HG02981 (cell line): ENCODE measurements around the gene ALDH3B1.
"Not testable (repeated sequence)": the region's sequence is repeated elsewhere in the genome, so short reads cannot be mapped to it uniquely, and the experiment has no call there.

Experiments used
- ATAC-seq: cut with Tn5 transposase; IDR thresholded peaks from one replicate; pipeline ENCODE4 v1.9.1; 2021; ENCODE audit warnings: mild to moderate bottlenecking, moderate library complexity; ENCODE audit not compliant: unreplicated experiment

The ALDH3B1 gene, protein sequence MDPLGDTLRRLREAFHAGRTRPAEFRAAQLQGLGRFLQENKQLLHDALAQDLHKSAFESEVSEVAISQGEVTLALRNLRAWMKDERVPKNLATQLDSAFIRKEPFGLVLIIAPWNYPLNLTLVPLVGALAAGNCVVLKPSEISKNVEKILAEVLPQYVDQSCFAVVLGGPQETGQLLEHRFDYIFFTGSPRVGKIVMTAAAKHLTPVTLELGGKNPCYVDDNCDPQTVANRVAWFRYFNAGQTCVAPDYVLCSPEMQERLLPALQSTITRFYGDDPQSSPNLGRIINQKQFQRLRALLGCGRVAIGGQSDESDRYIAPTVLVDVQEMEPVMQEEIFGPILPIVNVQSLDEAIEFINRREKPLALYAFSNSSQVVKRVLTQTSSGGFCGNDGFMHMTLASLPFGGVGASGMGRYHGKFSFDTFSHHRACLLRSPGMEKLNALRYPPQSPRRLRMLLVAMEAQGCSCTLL

DNA sequence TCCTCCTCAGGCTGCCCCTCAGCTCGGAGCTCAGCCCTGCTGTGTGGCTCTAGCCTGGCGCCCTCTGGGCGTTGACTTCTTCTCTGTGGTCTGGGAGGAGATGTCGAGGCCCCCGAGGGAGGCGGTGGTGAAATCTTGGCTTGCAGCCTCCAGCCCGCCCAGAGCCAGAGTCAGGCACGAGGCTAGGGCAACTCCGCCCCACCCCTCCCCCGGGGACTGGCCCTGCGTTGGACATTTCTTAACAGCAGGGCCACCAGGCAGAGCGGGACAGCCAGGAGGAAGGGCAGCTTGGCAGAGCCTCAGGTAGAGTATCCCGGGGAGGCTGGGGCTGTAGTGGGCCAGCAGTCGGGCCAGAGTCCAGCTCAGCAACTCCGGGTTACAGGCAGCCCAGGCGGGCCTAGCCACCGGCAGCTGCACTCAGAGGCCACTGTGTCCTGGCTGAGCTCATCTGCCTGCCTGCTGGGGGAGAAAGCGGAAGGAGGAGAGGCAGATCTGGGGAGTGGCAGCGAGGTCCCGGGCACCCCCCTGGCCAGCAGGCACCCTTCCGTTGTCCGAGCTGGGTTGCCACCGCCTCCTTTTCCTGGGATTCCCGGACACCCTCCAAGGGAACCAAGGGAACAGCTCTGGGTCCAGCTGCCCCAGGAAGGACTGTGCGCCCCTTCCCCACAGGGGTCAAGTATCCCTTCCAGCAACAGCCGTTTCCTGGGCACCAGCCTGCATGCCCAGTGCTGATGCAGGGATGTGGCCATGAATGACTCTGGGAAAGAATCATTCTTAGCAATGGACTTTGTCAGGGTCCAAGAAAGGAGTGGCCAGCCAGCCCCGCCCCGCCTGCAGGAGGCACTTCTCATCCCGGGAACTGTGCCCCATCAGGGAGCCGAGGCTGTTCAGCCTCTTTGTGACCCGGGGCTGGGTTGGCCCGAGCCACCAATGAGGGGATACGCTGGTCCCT is at the start of gene ALDH3B1:
Gene ALDH3B1, plus strand, starts transcription at position 238 of the 952 bp plus-strand sequence. CDS start 4,971 bp downstream, outside the sequence.
- ATAC-seq = no peak

DNA sequence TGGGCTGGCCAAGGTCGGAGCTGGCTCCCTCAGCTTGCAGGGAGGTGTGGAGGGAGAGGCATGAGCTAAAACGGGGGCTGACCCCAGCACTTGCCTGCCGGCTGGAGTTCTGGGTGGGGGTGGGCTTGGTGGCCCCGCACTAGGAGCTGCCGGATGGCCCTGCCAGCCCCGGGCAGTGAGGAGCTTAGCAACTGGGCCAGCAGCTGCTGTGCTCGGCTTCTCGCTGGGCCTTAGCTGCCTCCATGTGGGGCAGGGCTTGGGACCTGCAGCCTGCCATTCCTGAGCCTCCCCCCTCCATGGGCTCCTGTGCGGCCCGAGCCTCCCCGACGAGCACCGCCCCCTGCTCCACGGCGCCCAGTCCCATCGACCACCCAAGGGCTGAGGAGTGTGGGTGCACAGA is 46.9 kb upstream of the ALDH3B1 start:
- not testable (repeated sequence) for ATAC-seq

DNA sequence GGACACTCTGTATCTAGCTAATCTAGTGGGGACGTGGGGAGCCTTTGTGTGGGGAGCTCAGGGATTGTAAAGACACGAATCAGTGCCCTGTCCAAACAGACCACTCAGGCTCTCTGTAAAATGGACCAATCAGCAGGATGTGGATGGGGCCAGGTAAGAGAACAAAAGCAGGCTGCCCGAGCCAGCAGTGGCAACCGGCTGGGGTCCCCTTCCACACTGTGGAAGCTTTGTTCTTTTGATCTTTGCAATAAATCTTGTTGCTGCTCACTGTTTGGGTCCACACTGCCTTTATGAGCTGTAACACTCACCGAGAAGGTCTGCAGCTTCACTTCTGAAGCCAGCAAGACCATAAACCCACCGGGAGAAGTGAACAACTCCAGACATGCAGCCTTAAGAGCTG is 46.2 kb upstream of the ALDH3B1 start:
- ATAC-seq = not testable (repeated sequence)

DNA sequence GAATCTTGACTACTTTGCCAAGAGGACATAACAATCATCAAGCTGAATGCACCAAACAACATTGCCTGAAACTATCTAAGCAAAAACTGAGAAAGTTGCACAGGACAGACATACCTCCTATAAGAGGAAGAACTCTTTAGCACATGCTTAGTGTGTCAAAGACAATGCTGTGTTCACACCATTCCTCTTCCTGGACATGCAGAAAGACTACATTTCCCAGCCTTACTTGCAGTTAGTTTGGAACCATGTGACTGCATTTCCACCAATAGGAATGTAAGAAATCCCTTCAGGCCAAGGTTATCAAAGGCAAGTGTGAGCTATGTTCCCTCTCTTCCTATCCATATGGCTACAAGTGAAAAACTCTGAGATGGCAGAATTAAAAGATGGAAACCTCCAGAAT is 45.4 kb upstream of the ALDH3B1 start:
- ATAC-seq = not testable (repeated sequence)

DNA sequence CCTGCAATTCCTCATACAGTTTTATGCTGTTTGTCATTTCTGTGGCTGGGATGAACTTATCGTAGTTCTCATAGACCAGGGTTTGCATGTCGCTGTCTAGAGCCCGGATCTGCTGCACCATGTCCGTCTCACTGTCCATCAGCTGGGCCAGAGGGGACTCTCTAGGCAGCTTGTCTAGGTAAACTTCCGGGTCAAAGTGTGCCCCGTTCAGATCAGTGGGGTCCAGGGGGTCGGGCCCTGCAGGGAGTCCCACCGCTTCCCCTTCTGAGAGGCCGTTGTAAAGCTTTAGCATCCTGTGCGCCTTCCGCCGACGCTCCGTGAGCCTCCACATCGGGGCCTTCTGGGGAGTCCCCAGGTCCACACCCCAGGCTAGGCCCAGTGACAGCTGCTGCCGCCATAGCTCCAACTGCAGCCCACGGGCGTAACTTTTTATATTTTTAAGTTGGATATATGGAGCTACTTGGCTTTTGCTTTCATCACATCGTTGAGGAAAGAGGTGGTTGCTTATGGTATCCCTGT is 44.2 kb upstream of the ALDH3B1 start:
- not testable (repeated sequence) for ATAC-seq

DNA sequence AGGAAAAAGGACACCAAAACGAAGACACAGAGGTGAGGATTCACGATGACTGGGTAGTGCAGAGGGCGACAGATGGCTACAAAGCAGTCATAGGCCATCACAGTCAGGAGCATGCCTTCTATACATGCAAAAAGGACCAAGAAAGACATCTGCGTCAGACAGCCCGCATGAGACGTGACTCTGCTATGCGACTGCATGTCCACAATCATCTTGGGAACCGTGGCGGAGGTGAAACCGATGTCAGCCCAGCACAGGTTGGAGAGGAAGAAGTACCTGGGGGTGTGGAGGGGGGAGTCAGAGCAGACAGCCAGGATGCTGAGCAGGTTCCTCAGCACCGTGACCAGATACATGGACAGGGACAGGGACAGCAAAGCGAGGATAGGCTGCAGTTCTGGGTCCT is 35.4 kb upstream of the ALDH3B1 start:
- ATAC-seq = not testable (repeated sequence)

DNA sequence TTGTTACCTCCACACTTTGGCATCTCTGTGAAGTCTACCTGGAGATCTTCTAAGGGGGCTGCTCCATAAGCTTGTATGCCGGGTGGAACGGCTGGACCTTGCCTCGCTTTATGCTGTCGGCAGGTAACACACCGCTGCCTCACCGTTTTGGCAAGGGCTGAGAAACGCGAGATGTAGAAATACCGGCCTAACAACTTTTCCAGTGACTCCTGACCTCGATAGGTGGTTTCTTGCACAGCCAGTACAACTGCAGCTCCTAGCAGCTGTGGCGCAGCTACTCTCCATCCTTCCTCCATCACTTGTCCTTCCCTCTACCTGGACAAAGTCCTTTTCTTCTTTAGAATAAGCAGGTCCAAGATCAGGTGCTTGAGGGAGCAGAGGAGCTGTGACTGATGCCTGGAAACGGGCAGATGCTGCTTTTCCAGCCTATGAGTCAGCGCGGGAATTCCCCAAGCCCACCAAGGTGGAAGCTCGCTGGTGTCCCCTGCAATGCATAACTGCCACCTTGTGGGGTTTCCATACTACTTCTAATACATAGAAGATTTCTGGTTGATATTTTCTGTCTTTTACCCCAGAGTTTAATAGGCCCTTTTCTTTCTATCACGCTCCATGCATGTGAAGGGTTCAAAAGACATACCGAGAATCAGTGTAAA is 31.2 kb upstream of the ALDH3B1 start:
- not testable (repeated sequence) for ATAC-seq

DNA sequence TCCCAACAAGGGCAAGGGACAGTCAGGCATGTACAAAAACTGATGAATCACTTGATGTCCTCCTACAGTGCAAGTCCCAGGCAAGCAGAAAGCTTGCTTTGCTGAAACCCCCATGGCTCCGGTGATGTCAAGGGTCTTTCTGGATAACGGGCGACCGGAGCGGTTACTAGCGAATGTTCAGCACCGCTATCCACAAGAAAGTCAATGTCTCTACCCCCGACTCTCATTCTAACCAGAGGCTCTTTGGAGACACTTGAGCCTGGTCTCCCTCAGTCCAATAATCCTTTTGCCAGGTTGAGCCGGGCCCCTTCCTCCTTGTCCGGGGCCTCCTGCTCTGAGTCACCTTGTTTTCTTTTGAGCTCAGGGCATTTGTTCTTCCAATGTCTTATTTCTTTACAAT is 28.9 kb upstream of the ALDH3B1 start:
- ATAC-seq = not testable (repeated sequence)

DNA sequence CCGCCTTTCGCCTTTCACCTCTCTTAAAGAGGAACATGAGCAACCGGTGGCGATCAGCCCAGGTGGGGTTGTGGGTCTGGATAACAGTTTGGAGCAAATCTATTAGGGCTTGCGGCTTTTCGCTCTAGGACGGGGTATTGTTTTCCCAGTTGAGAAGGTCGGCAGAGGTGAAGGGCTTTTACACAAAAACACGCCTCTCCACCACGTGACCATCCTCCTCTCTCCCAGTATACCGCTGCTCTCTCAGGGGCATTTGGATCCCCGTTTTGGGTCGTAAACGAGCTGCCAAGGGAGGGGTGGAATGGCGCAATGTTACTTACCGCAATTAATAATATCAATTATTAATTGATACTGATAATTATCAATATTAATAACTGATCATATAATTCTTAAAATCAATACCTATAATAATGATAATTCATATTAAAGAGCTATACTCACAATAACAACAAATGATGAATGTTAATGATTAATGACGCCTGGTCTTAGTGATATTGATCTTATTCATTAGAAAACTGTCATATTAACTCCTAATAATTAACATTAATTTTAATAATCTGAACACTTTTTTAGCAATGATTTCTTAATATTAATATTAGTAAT is 27.8 kb upstream of the ALDH3B1 start:
- not testable (repeated sequence) for ATAC-seq

DNA sequence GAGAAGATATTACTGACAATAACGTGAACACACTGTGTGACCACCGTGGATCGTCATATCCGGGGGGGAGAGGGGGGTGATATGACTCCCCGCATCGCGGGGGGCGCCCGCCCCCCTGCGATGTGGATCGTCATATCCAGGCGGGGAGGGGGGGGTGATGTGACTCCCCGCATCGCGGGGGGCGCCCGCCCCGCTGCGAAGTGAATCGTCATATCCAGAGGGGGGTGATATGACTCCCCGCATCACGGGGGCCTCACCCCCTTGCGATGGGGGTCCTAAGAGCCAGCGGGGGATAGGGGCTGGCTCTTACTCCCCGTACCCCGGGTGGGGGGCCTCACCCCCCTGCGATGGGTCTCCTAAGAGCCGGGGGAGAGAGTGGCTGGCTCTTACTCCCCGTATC is 26.2 kb upstream of the ALDH3B1 start:
- no peak for ATAC-seq

DNA sequence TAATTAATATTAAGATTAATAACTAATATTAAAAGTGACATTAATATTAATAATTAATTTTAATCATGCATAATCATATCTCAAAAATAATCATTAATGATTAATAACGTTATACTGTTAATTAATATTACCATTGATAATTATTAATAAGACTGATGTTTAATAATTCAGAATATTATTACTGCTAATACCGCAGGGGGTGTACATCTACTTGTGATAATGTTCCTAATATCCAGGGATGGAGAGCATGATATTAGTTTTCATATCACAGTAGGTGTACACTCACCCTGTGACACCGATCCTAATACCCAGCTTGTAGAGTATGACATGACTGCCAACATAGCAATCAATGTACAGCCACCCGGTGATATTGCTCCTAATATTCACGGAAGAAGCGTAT is 24.8 kb upstream of the ALDH3B1 start:
- ATAC-seq = not testable (repeated sequence)

DNA sequence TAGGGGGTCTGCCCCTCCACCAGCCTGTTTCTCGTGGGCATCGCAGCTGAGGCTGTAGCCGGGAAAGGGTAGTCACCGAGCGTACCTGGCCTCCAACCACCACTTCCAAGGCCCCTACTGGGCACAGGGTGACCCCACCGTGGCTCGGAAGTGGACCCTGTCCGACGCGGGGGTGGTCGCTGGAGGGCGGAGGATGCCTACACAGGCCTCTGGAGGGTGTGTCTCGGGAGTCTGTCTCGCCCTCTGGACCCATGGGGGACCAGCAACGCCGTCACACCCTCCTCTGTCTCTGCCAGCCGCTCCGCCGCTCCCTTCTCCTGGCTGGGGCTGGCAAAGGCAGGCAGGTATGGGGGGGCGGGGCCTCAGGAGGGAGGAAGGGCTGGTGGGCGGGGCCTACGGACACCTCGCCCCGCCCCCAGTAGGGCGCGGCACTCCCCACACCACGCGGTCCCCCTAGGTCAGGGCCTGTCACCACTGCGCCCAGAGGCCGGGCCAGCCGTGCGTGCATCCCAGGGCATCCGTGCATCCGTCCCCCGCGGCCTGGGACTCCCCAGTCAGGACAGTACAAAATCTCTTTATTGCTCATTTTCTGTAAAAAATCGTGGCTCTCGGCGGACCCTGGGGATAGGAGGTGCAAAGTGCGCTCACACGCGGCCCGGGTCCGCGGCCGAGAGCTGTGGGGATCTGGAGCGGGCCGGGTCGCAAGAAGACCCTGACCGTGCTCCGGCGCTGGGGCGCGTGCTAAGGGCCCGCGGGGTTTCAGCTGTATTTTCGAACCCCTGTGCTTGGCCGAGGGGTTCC is 19.4 kb upstream of the ALDH3B1 start:
- ATAC-seq = not testable (repeated sequence)

DNA sequence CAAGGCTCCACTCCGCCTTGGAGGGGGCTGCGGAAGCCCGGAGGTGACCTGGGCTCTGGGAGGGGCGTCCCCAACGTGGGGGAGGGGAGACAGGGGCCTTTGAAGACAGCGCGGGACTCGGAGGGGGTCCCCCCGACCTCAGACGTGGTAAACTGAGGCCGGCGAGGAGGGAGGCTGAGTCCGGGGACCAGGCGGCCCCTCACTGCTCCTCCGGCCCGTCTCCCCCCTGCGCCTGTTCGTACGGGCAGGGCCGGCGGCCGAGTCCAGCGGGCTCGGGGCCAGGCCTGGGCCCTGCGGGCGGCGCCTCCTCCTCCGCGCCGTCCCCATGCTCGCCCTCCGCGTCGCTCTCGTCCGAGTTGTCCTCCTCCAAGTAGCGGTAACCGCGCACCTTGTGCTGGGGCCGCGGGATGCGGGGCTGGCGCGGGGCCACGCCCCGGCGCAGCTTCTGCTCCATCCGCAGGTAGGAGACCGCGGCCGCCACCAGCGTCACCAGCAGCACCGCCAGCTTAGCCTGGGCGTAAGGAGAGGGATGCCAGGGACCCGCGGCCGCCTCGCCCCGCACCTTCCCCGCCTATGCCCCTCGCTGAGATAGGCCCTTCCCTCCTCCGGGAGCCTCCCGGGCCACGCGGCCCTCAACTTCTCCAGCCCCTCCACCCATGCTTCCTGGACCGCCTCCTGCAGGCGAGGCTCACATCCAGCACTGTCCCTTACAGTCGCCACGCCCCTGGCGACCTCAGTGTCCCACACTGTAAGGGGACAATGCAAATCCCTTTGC is 18.6 kb upstream of the ALDH3B1 start:
- ATAC-seq = not testable (repeated sequence)

DNA sequence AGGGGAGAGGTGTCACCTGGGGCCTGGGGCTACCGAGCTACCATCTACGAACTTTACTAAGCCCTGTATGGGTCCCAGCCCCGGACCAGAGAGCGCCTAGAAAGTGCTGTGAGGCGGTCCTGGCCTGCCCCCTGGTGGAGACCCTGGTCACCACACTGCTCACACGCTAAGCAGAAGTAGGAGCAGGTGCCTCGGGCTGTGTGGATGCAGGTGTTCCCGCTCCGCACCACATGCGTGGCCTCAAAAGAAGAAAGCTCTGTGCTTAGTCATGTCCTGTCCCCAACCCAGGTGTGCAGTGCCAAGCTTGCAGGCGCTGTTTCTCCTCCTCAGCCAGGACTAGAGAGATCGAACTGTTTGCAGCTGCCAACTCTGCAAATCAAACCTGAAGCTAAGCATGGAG is 16.3 kb upstream of the ALDH3B1 start:
- not testable (repeated sequence) for ATAC-seq

DNA sequence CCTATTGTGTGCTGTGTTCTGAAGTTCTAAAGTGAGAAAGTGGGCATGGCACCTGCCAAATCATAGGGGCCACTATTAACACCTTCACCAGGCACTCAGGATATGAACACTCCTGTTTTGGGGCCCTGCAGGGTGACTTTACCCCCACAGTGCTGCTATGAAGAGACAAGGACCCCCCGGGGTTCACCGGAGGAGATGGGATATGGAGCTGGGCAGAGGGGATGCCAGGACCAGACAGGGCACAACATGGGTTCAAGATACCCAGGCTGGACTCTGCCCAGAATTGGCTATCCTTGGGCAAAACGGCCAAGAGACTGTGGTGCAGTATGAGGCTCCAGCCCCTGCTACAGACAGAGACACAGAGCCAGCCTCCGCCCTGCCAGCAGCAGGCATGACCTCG is 15.7 kb upstream of the ALDH3B1 start:
- ATAC-seq = not testable (repeated sequence)

DNA sequence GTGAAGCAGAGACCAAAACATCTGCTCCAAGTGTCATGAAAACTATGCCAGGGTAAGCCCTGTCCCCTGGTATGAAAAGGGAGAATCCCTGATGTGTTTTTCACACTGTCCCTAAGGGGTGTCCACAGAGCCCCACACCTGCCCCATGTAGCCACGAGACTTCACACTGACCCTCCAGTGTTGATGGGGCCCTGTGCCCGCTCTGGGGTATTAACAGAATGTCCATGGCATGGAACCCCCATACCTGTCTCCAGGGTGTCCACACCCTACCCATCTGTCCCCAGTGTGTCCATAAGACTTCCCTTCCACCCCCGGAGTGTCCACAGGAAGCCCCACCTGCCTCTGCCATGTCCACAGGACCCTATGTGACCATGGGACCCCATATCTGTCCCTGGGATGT is 15.0 kb upstream of the ALDH3B1 start:
- not testable (repeated sequence) for ATAC-seq

DNA sequence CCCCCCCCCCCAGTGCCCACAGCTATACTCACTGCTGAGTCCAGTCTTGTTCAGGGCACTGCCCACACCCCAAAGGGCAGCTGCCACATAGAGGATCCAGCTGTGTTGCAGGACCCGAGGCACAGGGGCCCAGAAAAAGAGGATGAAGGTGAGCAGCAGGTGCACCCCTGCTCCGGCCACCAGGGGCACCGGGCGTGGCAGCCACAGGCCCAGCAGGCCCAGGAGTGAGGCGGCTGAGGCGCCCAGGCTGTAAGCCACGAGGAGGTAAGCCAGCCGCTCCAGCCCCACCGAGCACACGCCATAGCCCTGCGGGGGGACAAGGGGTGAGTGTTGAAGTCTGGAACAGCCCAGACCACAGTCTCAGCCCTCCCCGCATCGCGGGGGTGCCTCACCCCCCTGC is 14.5 kb upstream of the ALDH3B1 start:
- ATAC-seq = not testable (repeated sequence)

DNA sequence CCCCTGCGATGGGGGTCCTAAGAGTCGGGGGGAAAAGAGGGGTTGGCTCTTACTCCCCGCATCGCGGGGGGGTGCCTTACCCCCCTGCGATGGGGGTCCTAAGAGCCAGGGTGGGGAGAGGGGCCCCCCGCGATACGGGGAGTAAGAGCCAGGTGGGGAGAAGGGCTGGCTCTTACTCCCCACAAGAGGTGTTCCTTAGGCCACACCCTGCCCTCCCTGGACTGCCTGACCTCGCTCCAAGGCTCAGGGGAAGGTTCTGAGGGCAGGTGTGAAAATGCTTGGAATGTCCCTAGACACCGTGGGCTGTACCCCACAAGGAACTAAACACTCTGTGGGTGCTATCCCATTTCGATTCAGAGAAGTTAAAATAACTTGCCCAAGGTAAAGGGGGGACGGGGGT is 14.1 kb upstream of the ALDH3B1 start:
- no peak for ATAC-seq
